Gastrocnemius medialis (tissue), 4 donors: ENCODE results near the gene RNF220.

Experiments
- CTCF ChIP-seq, 5 experiments: fragments of 450-650 bp in 3 of 5; fragments of 200-600 bp in 2 of 5; sonication (generic) in 2 of 5; IDR thresholded peaks in 4 of 5; conservative IDR thresholded peaks in 1 of 5; 1 replicate in 4 of 5; 2 replicates in 1 of 5; pipeline ENCODE4 v1.5.1; 2016 to 2019; ENCODE audit warnings: antibody characterized with exemption in 5 of 5, mild to moderate bottlenecking in 3 of 5, moderate library complexity in 3 of 5
- POLR2A ChIP-seq, 2 donors: fragments of 450-650 bp; IDR thresholded peaks; one replicate each; pipeline ENCODE4 v1.6.1; 2017; ENCODE audit warnings: antibody characterized with exemption in 2 of 2, mild to moderate bottlenecking in 2 of 2, moderate library complexity in 2 of 2

DNA sequence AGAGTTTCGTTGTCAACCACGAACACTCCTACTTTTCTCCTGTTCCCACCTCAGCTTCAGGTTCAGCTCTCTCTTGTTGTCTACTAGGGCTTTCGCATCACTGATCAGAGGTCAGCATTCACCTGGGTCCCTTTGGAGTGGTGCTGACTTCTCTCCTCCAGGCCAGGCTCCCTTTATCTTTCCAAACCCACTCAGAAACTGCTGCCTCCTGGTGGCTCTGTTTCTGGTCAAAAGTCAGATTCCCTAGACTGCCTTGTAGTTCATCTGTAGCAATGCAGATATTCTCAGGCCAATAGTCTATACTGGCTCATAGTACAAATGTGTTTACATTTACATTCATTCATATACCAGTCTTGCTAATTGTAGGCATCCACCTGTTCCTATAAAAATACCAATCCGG is 43.6 kb upstream of the RNF220 start:
- TF ChIP-seq CTCF (IDR thresholded peaks at IDR 0.05 in 4 of 5, conservative IDR thresholded peaks at IDR 0.05 in 1 of 5) (no peak), POLR2A (IDR thresholded peaks at IDR 0.05) (no peak)
